GM23248 (cell line): ENCODE results near the gene MDGA2. TPM values are rescaled to one million over a fixed set of nuclear protein-coding genes. Genes with fewer than 3 reads are reported as not detected.

Experiments used
- DNase-seq: peaks from one replicate; pipeline ENCODE4 v3.0.0-alpha.2; 2015
- H2AFZ ChIP-seq: fragments of 200-600 bp; sonication (generic); 2 replicates; pipeline ENCODE4 v1.6.1; 2016; ENCODE audit warnings: antibody characterized with exemption
- H3F3A ChIP-seq: fragments of 200-600 bp; sonication (generic); 2 replicates; pipeline ENCODE4 v1.6.1; 2016; ENCODE audit warnings: mild to moderate bottlenecking, antibody characterized with exemption, mixed run types; ENCODE audit not compliant: insufficient read depth
- H3K27ac ChIP-seq: fragments of 200-600 bp; sonication (generic); 2 replicates; pipeline ENCODE4 v1.5.1; 2016; ENCODE audit warnings: mild to moderate bottlenecking
- H3K27me3 ChIP-seq: fragments of 200-600 bp; sonication (generic); replicated peaks from 2 replicates; pipeline ENCODE4 v1.6.1; 2016; ENCODE audit warnings: mild to moderate bottlenecking; ENCODE audit not compliant: insufficient read depth
- H3K36me3 ChIP-seq: fragments of 200-600 bp; sonication (generic); 2 replicates; pipeline ENCODE4 v1.6.1; 2016; ENCODE audit warnings: low read depth, mild to moderate bottlenecking
- H3K4me1 ChIP-seq: fragments of 200-600 bp; sonication (generic); 2 replicates; pipeline ENCODE4 v1.6.1; 2016; ENCODE audit warnings: mild to moderate bottlenecking; ENCODE audit not compliant: insufficient read depth
- H3K4me2 ChIP-seq: fragments of 200-600 bp; sonication (generic); one replicate; pipeline ENCODE4 v1.6.1; 2016; ENCODE audit warnings: mild to moderate bottlenecking; ENCODE audit not compliant: unreplicated experiment
- H3K4me3 ChIP-seq: fragments of 200-600 bp; sonication (generic); 2 replicates; pipeline ENCODE4 v1.5.1; 2016; ENCODE audit warnings: mild to moderate bottlenecking
- H3K79me2 ChIP-seq: fragments of 200-600 bp; sonication (generic); 2 replicates; pipeline ENCODE4 v1.6.1; 2016; ENCODE audit warnings: mild to moderate bottlenecking; ENCODE audit not compliant: insufficient read depth
- H3K9ac ChIP-seq: fragments of 200-600 bp; sonication (generic); 2 replicates; pipeline ENCODE4 v1.6.1; 2016; ENCODE audit warnings: mild to moderate bottlenecking
- H3K9me2 ChIP-seq: fragments of 200-600 bp; sonication (generic); 2 replicates; pipeline ENCODE4 v1.6.1; 2016; ENCODE audit warnings: mixed run types, mild to moderate bottlenecking, moderate library complexity; ENCODE audit not compliant: insufficient read depth
- H3K9me3 ChIP-seq: fragments of 200-600 bp; sonication (generic); one replicate; pipeline ENCODE4 v1.6.1; 2017; ENCODE audit warnings: low read depth
- H4K20me1 ChIP-seq: fragments of 200-600 bp; sonication (generic); 2 replicates; pipeline ENCODE4 v1.6.0; 2016; ENCODE audit not compliant: insufficient read depth
- EZH2 ChIP-seq: fragments of 200-600 bp; sonication (generic); IDR thresholded peaks from 2 replicates; pipeline ENCODE4 v1.6.1; 2018; ENCODE audit warnings: antibody characterized with exemption, mild to moderate bottlenecking; ENCODE audit not compliant: insufficient read depth, poor library complexity, severe bottlenecking
- EZH2phosphoT487 ChIP-seq: fragments of 200-600 bp; sonication (generic); IDR thresholded peaks from 2 replicates; pipeline ENCODE4 v1.6.1; 2018; ENCODE audit warnings: antibody characterized with exemption, moderate library complexity, mild to moderate bottlenecking, low read depth; ENCODE audit not compliant: insufficient read depth
- WGBS, 2 experiments: methylation state at CpG; one replicate each; pipeline ENCODE4 v1.1.6; 2015 to 2017; ENCODE audit warnings: low lambda C conversion rate in 2 of 2, low coverage in 1 of 2; ENCODE audit errors: missing lambda C conversion rate in 2 of 2; 5-methylcytosine and 5-hydroxymethylcytosine counted together
- in situ Hi-C: fragments of 300-500 bp; cut with MboI; formaldehyde crosslinking; loops from 2 replicates; pipeline ENCODE4 v1.15.0; 2020
- polyA plus RNA-seq: library from polyadenylated mRNA; unstranded; fragments of >200 nt; fragmentation: Nextera tagmentation; extraction: Ambion mirVana; gene quantifications from 2 replicates; pipeline ENCODE4 v1.2.1, GENCODE V29; 2016
- total RNA-seq: library from RNA; depleted of rRNA; stranded (reverse); fragments of >200 nt; shearing (Covaris generic); gene quantifications from 2 replicates; pipeline ENCODE4 v1.2.3, GENCODE V29; 2014

MDGA2 gene
- total and polyA plus RNA-seq, 2 experiments from 2014 or later, result not detected

GRCh38 chr14:47662466-47662865, 12.9 kb downstream of the MDGA2 start:
- H3K27me3 ChIP-seq, result no peaks in the 10 kb centered on the region
- no peak overlapping the region for H2AFZ ChIP-seq
- in situ Hi-C loops, result no loop called here
- no peak overlapping the region for H3K4me2 ChIP-seq
- H3K9ac ChIP-seq, result no peak overlapping the region
- WGBS, 2 experiments, result 13 to 19% methylated on average over 2 of the region's 2 CpGs
- H3F3A ChIP-seq, result no peaks in the 10 kb centered on the region
- TF ChIP-seq EZH2 (no peak), EZH2phosphoT487 (no peak)
- no peak overlapping the region for H3K27ac ChIP-seq
- no peaks in the 10 kb centered on the region for H3K4me1 ChIP-seq
- H3K9me3 ChIP-seq, result no peaks in the 10 kb centered on the region
- no peaks in the 10 kb centered on the region for H4K20me1 ChIP-seq
- H3K9me2 ChIP-seq, result no peaks in the 10 kb centered on the region
- no peak for DNase-seq
- H3K79me2 ChIP-seq, result no peaks in the 10 kb centered on the region
- no peak overlapping the region for H3K4me3 ChIP-seq
- no peaks in the 10 kb centered on the region for H3K36me3 ChIP-seq

- Histone ChIP-seq H3K79me2 (no peaks in the 10 kb centered on the region), H3K27ac (no peak overlapping the region), H3K4me2 (no peak overlapping the region), H4K20me1 (no peaks in the 10 kb centered on the region), H2AFZ (no peak overlapping the region), H3K9ac (no peak overlapping the region), H3K4me3 (no peak overlapping the region), H3K9me2 (no peaks in the 10 kb centered on the region), H3K4me1 (no peaks in the 10 kb centered on the region), H3K36me3 (no peaks in the 10 kb centered on the region), H3K9me3 (no peaks in the 10 kb centered on the region), H3K27me3 (no peaks in the 10 kb centered on the region), H3F3A (no peaks in the 10 kb centered on the region)
- no peak for DNase-seq
- TF ChIP-seq EZH2phosphoT487 (no peak), EZH2 (no peak)
- in situ Hi-C loops, result no loop called here
- 15 to 17% methylated on average over 2 of the region's 2 CpGs for WGBS, 2 experiments
Observed at GRCh38 chr14:47660158-47660557, 15.2 kb downstream of the MDGA2 start.

GRCh38 chr14:47658041-47658440, 17.4 kb downstream of the MDGA2 start:
- 0% methylated on average over 1 of the region's 1 CpG for WGBS, 2 experiments
- in situ Hi-C loops, result no loop called here

GRCh38 chr14:47657143-47657542, 18.3 kb downstream of the MDGA2 start:
- Histone ChIP-seq H3K9me3 (no peaks in the 10 kb centered on the region), H3K4me1 (no peaks in the 10 kb centered on the region), H3K36me3 (no peaks in the 10 kb centered on the region), H3K27me3 (no peaks in the 10 kb centered on the region), H3K27ac (no peak overlapping the region), H3K9ac (no peak overlapping the region), H3K4me3 (no peak overlapping the region), H3F3A (no peaks in the 10 kb centered on the region), H3K4me2 (no peak overlapping the region), H3K79me2 (no peaks in the 10 kb centered on the region), H2AFZ (no peak overlapping the region), H4K20me1 (no peaks in the 10 kb centered on the region), H3K9me2 (no peaks in the 10 kb centered on the region)
- 24 to 25% methylated on average over 3 of the region's 3 CpGs for WGBS, 2 experiments
- TF ChIP-seq EZH2phosphoT487 (no peak), EZH2 (no peak)
- no peak for DNase-seq
- in situ Hi-C loops, result no loop called here

More at GRCh38 chr14:47658041-47658440, 17.4 kb downstream of the MDGA2 start:
- no peak for TF ChIP-seq EZH2
- no peak for TF ChIP-seq EZH2phosphoT487
- no peaks in the 10 kb centered on the region for H3K9me3 ChIP-seq
- H3K9me2 ChIP-seq, result no peaks in the 10 kb centered on the region
- H4K20me1 ChIP-seq, result no peaks in the 10 kb centered on the region
- H3K4me2 ChIP-seq, result no peak overlapping the region
- H2AFZ ChIP-seq, result no peak overlapping the region
- no peaks in the 10 kb centered on the region for H3K79me2 ChIP-seq
- no peaks in the 10 kb centered on the region for H3K4me1 ChIP-seq
- no peak overlapping the region for H3K27ac ChIP-seq
- H3K27me3 ChIP-seq, result no peaks in the 10 kb centered on the region
- no peak for DNase-seq
- H3K4me3 ChIP-seq, result no peak overlapping the region
- H3K36me3 ChIP-seq, result no peaks in the 10 kb centered on the region
- no peaks in the 10 kb centered on the region for H3F3A ChIP-seq
- H3K9ac ChIP-seq, result no peak overlapping the region

GRCh38 chr14:47651337-47651736, 24.1 kb downstream of the MDGA2 start:
- H3K4me1 ChIP-seq, result no peaks in the 10 kb centered on the region
- H3F3A ChIP-seq, result no peaks in the 10 kb centered on the region
- in situ Hi-C loops, result no loop called here
- no peak overlapping the region for H3K4me3 ChIP-seq
- H3K27ac ChIP-seq, result no peak overlapping the region
- H4K20me1 ChIP-seq, result no peaks in the 10 kb centered on the region
- no peaks in the 10 kb centered on the region for H3K9me3 ChIP-seq
- H3K79me2 ChIP-seq, result no peaks in the 10 kb centered on the region
- WGBS, 2 experiments, result 18 to 23% methylated on average over 5 of the region's 5 CpGs
- DNase-seq, result no peak
- no peak overlapping the region for H3K4me2 ChIP-seq
- no peak for TF ChIP-seq EZH2
- no peak for TF ChIP-seq EZH2phosphoT487
- H3K36me3 ChIP-seq, result no peaks in the 10 kb centered on the region
- no peaks in the 10 kb centered on the region for H3K27me3 ChIP-seq
- H3K9ac ChIP-seq, result no peak overlapping the region
- no peaks in the 10 kb centered on the region for H3K9me2 ChIP-seq
- H2AFZ ChIP-seq, result no peak overlapping the region
